Colonic mucosa (tissue), 4 donors: ENCODE data around the gene RPEL1. TPM values are rescaled to one million over a fixed set of nuclear protein-coding genes. Genes with fewer than 3 reads are reported as not detected.
"Not testable (repeated sequence)": the region's sequence is repeated elsewhere in the genome, so short reads cannot be mapped to it uniquely, and the experiment has no call there.

Experiments
- DNase-seq: peaks from one replicate; pipeline ENCODE4 v3.0.0-alpha.2; 2020
- H3K27ac ChIP-seq: fragments of 200-600 bp; one replicate; pipeline ENCODE4 v1.8.0; 2021
- H3K27me3 ChIP-seq: fragments of 200-600 bp; one replicate; pipeline ENCODE4 v1.8.0; 2021
- H3K36me3 ChIP-seq: fragments of 200-600 bp; one replicate; pipeline ENCODE4 v1.8.0; 2021
- H3K4me1 ChIP-seq: fragments of 200-600 bp; one replicate; pipeline ENCODE4 v1.8.0; 2021; ENCODE audit warnings: mild to moderate bottlenecking
- H3K4me3 ChIP-seq: fragments of 200-600 bp; one replicate; pipeline ENCODE4 v1.8.0; 2021
- H3K9ac ChIP-seq, 2 donors: one replicate each; pipeline ENCODE4 v1.7.0; 2013; ENCODE audit warnings: control low read depth in 2 of 2, low read depth in 2 of 2, low read length in 2 of 2
- H3K9me3 ChIP-seq: fragments of 200-600 bp; one replicate; pipeline ENCODE4 v1.8.0; 2021
- intact Hi-C: fragments of 100-400 bp; cut with DNase I; formaldehyde crosslinking; loops from one replicate; pipeline ENCODE4 v1.14.1; 2022
- total RNA-seq, 2 donors: library from RNA; stranded (reverse); fragmentation: NEBNext Ultra II Directional in 1 of 2; extraction: Animal tissue kit (Norgen Biotek cat#: 25700) in 1 of 2; gene quantifications; one replicate each; pipeline ENCODE4 v1.2.1, GENCODE V29; 2021
- TF ChIP-seq, protein P1 (sequence below): fragments of 200-600 bp; IDR thresholded peaks from one replicate; pipeline ENCODE4 v1.8.0; 2022; ENCODE audit warnings: antibody characterized with exemption, mild to moderate bottlenecking
- donor health status: healthy.
- donor health status: DM: no; HTN: no; CAD: no.
- donor health status: DM: no; HTN: no; CAD: no.

Gene RPEL1
- total RNA-seq, 2 donors from 2014 or later: not detected

DNA sequence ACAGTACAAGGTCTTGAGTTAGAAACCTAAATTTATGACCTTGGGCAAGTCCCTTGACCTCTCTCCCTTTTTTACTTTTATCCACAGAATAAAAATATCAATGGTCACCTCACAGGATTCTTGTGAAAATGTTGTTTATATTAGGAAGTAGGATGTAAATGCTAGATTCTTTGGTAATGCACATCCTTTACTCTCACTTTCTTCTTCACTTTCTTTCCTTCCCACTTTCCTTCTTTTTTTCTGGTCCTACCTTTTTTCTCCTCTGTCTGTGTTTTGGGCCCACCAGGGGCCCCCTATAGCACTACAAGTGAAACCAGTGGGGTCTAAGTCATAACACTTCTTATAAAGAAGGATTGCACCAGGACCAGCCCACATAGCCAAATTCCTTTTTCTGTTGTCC is 12.1 kb downstream of the RPEL1 start:
- H3K4me1 ChIP-seq: no peaks in the 10 kb centered on the region
- no peaks in the 10 kb centered on the region for H3K9me3 ChIP-seq
- DNase-seq: no peak
- TF ChIP-seq, protein P1, sequence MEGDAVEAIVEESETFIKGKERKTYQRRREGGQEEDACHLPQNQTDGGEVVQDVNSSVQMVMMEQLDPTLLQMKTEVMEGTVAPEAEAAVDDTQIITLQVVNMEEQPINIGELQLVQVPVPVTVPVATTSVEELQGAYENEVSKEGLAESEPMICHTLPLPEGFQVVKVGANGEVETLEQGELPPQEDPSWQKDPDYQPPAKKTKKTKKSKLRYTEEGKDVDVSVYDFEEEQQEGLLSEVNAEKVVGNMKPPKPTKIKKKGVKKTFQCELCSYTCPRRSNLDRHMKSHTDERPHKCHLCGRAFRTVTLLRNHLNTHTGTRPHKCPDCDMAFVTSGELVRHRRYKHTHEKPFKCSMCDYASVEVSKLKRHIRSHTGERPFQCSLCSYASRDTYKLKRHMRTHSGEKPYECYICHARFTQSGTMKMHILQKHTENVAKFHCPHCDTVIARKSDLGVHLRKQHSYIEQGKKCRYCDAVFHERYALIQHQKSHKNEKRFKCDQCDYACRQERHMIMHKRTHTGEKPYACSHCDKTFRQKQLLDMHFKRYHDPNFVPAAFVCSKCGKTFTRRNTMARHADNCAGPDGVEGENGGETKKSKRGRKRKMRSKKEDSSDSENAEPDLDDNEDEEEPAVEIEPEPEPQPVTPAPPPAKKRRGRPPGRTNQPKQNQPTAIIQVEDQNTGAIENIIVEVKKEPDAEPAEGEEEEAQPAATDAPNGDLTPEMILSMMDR: no peak
- H3K36me3 ChIP-seq: no peaks in the 10 kb centered on the region
- intact Hi-C loops: no loop called here
- no peak overlapping the region for H3K4me3 ChIP-seq
- no peaks in the 10 kb centered on the region for H3K27me3 ChIP-seq
- no peak overlapping the region for H3K27ac ChIP-seq
- H3K9ac ChIP-seq: no peak overlapping the region

DNA sequence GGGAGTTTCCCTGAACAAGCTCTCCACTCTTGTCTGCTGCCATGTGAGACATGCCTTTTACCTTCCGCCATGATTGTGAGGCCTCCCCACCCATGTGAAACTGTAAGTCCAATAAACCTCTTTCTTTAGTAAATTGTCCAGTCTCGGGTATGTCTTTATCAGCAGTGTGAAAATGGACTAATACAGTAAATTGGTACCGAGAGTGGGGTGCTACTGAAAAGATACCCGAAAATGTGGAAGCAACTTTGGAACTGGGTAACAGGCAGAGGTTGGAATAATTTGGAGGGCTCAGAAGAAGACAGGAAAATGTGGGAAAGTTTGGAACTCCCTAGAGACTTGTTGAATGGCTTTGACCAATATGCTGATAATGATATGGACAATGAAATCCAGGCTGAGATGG is 13.2 kb downstream of the RPEL1 start:
- H3K27ac ChIP-seq, H3K9ac ChIP-seq, intact Hi-C loops, H3K27me3 ChIP-seq, H3K9me3 ChIP-seq, DNase-seq, H3K36me3 ChIP-seq, H3K4me3 ChIP-seq, H3K4me1 ChIP-seq: not testable (repeated sequence)

DNA sequence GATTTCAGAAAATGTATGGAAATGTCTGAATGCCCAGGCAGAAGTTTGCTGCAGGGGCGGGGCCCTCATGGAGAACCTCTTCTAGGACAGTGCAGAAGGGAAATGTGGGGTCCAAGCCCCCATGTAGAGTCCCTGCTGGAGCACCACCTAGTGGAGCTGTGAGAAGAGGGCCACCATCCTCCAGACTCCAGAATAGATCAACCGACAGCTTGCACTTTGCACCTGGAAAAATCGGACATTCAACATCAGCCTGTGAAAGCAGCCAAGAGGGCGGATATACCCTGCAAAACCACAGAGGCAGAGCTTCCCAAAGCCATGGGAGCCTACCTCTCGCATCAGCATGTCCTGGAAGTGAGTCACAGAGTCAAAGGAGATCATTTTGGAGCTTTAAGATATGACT is 14.3 kb downstream of the RPEL1 start:
- Histone ChIP-seq H3K36me3 (no peaks in the 10 kb centered on the region), H3K4me3 (no peak overlapping the region), H3K27me3 (no peaks in the 10 kb centered on the region), H3K27ac (no peak overlapping the region), H3K9ac (no peak overlapping the region), H3K9me3 (no peaks in the 10 kb centered on the region), H3K4me1 (no peaks in the 10 kb centered on the region)
- intact Hi-C loops: no loop called here
- TF ChIP-seq, protein P1: no peak
- DNase-seq: no peak

DNA sequence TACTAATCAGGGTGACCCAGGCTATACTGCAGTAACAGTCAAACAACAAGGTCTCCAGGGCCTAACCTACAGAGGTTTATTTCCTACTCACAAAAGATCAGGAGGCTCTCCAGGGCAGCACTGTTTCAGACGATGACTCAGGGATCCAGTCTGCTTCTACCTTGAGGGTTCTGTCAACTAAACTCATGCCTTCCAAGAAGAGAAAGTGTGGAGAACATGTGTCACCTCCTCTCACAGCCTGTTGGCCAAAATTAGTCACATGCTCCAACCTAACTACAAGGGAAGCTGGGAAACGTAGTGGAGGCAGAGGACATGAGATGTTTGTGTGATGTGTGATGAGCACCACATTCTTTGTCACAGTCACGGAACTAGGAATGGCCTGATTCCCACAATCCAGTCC is 16.5 kb downstream of the RPEL1 start:
- Histone ChIP-seq H3K27ac (no peak overlapping the region), H3K36me3 (no peaks in the 10 kb centered on the region), H3K9me3 (no peaks in the 10 kb centered on the region), H3K27me3 (no peaks in the 10 kb centered on the region), H3K4me1 (no peaks in the 10 kb centered on the region), H3K4me3 (no peak overlapping the region), H3K9ac (no peak overlapping the region)
- DNase-seq: no peak
- TF ChIP-seq, protein P1: no peak
- intact Hi-C loops: no loop called here

DNA sequence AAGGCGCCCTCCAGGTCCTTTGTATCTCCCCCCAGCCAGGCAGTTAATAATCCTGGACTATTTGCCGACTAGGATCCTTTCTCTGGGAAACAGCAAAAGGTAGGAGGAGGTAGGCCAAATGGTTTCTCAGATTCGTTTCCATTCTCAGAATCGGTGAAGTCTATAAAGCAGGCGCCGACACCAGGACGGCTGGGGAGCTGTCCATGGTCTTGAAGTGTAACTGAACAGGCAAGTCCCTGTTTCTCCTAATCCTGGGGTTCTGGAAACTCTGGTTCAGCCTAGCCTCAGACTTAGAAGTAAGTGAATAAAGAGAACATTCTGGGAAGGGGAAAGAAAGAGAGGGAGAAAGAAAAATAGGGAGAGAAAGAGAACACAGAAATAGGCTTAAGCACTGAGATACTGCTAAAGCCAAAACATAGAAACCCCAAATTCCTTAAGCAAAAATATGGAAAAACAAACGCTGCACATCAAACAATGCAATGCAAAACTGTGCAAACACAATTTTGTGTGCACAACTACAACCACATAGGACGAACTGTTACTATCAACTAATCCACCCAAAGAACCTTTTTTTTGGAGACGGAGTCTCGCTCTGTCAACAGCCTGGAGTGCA is 20.1 kb downstream of the RPEL1 start:
- intact Hi-C loops: no loop called here
- no peaks in the 10 kb centered on the region for H3K9me3 ChIP-seq
- H3K4me1 ChIP-seq: no peaks in the 10 kb centered on the region
- H3K9ac ChIP-seq: no peak overlapping the region
- H3K27ac ChIP-seq: no peak overlapping the region
- no peaks in the 10 kb centered on the region for H3K36me3 ChIP-seq
- TF ChIP-seq, protein P1: no peak
- DNase-seq: peak; percentile 58
- H3K27me3 ChIP-seq: no peaks in the 10 kb centered on the region
- H3K4me3 ChIP-seq: no peak overlapping the region

DNA sequence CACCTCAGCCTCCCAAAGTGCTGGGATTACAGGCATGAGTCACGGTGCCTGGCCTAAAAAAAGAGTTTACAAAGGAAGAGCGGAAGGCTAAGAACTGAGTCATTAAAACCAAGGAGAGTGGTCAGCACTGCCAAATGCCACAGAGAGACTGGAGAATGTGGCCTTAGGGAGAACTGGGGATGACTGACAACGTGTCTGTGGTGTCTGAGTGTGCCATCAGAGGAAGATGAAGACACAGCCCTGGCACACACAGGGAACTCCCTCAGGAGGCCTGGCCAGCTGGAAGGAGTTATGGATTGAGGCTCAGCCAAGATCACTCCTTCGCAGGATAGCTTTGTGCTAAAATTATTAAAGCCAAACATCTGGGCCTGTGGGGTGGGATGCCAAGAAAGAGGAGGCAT is 27.4 kb downstream of the RPEL1 start:
- H3K4me3 ChIP-seq: no peak overlapping the region
- TF ChIP-seq, protein P1: no peak
- no peak for DNase-seq
- no peak overlapping the region for H3K27ac ChIP-seq
- intact Hi-C loops: no loop called here
- H3K4me1 ChIP-seq: no peaks in the 10 kb centered on the region
- no peaks in the 10 kb centered on the region for H3K36me3 ChIP-seq
- H3K9me3 ChIP-seq: no peaks in the 10 kb centered on the region
- peaks cover 26% of the 10 kb centered on the region for H3K27me3 ChIP-seq
- no peak overlapping the region for H3K9ac ChIP-seq
